Measurements from ENCODE around the gene DNAJC10. TPM values are rescaled to one million over a fixed set of nuclear protein-coding genes. Genes with fewer than 3 reads are reported as not detected.

DNAJC10 gene
- total and polyA plus RNA-seq, 10 of the 15 experiments (the other 5 are each of a cell fraction or from before 2014, with no cell fraction given) = 9.1 to 67.9 (median 38.2) TPM

Small RNA genes within 50 kb of the gene (small RNA-seq; reads per million reads assigned to genes)
- gene RF00019 = not detected

Other genes with a start within 250 kb of the DNAJC10 start
- gene FRZB, start 150.4 kb downstream of the DNAJC10 start, total RNA-seq (2014; rRNA removed) = not detected in 2 replicates
- not detected in 2 replicates for gene FRZB, start 150.4 kb downstream of the DNAJC10 start, total RNA-seq (2014; rRNA removed; fragmentation: Illumina TruSeq; extraction: Trizol)
- gene FRZB, start 150.4 kb downstream of the DNAJC10 start, total RNA-seq (2021) = not detected in 2 replicates
- not detected in 2 replicates for gene FRZB, start 150.4 kb downstream of the DNAJC10 start, polyA plus RNA-seq (2011; rRNA removed)
- not detected in 2 replicates for gene FRZB, start 150.4 kb downstream of the DNAJC10 start, polyA plus RNA-seq (2014; fragmentation: Illumina TruSeq; extraction: Trizol)
- not detected for gene FRZB, start 150.4 kb downstream of the DNAJC10 start, polyA plus RNA-seq (2014; fragmentation: Nextera tagmentation; extraction: Ambion mirVana)
- 0.03 TPM in 1 of 2 replicates, not detected in the other for gene FRZB, start 150.4 kb downstream of the DNAJC10 start, polyA plus RNA-seq (2014; rRNA removed)
- not detected for gene FRZB, start 150.4 kb downstream of the DNAJC10 start, polyA plus RNA-seq (2016; fragmentation: Nextera tagmentation; extraction: Ambion mirVana)

Measured in GM12878 (cell line).